HG03439 (cell line): ENCODE results near the gene HEY2.
"Not testable (repeated sequence)": the region's sequence is repeated elsewhere in the genome, so short reads cannot be mapped to it uniquely, and the experiment has no call there.

Experiments
- ATAC-seq: cut with Tn5 transposase; IDR thresholded peaks from one replicate; pipeline ENCODE4 v1.9.1; 2021; ENCODE audit warnings: mild to moderate bottlenecking, moderate library complexity; ENCODE audit not compliant: unreplicated experiment

HEY2 gene

DNA sequence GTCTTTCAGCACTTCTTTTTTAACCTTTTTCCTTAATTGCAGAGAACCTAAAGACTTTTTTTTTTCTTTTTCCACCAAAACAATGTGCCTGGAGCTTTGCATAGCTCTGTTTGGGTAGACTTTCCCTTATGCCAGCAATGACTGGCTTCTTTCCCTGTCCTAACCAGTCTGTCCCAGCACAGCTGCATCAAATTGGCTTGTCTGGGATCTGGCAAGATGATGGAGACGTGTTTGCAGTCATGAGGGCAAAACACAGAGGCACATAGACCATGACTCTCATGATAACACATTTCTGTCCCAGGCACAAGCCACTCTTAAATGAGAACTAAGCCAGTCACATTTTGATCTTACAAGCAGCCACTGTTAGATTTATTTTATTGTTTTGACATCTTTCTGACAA lies 16.5 kb downstream of the HEY2 start:
- no peak for ATAC-seq

DNA sequence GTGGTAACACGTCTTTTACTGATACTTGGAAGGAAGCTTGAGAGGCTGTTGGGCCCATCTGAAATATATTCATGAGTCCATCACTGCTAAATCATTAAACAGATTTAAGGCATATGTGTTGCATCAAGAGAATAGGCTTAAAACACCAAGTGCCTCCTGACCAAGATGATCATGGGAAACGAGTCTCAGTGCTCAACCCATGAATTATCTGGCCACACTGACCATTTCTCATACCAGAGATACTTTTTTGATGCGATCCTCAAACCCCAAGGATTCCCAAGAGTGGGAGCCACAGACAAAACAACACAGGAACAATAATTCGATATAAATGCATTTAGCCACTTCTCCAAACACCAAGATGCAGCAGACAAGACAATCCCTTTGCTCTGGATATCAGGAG lies 17.2 kb downstream of the HEY2 start:
- no peak for ATAC-seq

DNA sequence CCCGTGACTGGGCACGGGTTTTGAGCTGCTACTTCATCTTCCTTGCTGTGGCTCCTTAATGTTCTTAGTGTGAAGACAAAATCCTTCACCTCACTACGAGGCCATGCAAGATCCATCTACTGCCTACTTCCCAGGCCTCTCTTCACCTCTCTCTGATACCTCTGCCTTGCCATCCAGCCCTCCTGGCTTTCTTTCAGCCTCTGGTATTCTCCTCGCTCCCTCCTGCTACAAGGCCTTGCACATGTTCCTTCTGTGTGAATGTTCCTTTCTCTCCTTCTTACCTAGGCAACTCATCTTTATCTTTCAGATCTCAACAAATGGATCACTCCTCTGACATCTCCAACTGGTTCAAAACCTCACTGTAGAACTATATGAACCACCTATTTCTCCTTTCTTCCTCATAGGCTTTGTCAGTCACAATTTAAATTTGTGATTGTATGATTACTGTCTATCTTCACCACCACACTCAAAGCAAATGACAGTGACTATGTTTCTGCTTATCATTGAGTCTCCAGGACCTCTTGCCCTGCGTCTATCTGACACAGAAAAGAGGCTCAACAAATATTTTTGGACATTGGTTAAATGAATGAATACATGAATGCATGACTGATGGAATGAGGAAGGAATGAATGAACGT lies 19.8 kb downstream of the HEY2 start:
- ATAC-seq, result no peak

DNA sequence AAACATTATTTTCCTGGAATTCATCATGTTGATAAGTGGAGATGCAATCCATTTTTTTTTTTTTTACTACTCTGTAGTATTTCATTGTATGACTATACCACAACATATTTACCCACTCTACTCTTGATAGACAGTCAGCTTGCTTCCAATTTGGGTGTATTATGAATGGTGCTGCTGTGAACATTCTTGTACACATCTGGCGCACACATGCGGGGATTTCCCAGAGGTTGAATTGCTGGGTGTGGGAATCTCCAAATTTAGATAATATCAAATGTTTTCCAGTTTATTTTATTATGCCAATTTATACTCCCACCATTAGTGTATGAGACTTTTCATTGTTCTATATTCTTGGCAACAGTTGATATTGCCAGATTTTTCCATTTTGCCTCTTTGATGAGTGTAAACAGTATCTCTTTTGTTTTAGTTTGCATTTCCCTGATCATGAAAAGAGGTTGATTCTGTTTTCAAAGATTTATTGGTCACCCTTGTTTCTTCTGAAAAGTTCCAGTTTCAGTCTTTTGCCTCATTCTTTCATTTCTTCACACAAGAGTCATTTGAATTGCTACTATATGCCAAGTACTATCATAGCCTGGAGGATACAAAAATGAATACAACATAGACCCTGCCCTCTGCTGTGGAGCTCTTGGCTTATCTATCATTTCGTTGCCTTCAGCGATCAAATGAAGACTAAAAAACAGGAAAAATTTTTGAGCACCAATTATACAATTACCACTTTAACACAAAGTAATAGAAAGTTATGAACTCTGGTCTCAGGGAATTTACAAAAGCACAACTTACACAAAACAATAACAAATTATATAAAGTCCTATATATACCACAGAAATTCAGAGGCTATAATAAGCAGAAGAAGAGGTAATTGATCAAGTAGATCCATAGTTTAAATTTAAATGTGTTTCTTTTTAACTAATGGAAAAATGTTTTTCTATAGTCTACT lies 24.2 kb downstream of the HEY2 start:
- no peak for ATAC-seq

DNA sequence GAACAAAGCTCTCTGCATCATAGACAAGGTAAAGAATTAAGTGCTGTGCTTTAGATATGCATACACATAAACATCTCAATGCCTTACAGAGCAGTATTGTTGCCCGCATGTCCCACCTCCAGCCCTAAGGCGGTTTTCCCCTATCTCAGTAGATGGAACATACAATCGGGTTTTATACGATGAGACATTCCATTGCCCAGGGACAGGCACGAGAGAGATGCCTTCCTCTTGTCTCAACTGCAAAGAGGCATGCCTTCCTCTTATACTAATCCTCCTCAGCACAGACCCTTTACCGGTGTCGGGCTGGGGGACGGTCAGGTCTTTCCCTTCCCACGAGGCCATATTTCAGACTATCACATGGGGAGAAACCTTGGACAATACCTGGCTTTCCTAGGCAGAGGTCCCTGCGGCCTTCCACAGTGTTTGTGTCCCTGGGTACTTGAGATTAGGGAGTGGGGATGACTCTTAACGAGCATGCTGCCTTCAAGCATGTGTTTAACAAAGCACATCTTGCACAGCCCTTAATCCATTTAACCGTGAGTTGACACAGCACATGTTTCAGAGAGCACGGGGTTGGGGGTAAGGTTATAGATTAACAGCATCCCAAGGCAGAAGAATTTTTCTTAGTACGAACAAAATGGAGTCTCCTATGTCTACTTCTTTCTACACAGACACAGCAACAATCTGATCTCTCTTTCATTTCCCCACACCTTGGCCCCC lies 26.8 kb downstream of the HEY2 start:
- ATAC-seq, result not testable (repeated sequence)

DNA sequence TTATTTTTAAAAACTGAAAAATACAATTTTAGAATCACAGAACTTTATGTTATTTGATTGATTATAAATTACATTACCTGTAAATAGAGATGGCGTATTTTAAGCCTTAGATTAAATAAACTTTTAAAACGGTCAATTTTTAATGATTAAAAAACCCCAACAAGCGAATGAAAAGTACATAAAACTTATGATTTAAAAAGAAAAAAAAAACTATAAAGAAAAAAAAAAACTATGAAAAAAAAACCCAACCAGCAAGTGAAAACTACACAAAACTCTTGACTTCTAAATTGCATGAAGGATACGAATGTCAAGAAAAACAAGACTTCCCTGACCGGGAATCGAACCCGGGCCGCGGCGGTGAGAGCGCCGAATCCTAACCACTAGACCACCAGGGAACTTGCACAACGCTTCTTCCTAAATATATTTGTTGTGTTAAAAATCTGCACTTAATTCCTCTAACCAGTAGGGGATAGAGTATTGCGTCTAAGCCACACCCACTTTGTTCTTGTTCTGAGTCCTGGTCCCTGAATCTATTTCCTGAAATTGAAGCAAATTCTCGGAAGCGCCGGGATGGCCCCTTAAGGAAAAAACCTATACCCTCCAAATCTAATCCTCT lies 30.6 kb downstream of the HEY2 start:
- ATAC-seq, result peak; percentile 82

DNA sequence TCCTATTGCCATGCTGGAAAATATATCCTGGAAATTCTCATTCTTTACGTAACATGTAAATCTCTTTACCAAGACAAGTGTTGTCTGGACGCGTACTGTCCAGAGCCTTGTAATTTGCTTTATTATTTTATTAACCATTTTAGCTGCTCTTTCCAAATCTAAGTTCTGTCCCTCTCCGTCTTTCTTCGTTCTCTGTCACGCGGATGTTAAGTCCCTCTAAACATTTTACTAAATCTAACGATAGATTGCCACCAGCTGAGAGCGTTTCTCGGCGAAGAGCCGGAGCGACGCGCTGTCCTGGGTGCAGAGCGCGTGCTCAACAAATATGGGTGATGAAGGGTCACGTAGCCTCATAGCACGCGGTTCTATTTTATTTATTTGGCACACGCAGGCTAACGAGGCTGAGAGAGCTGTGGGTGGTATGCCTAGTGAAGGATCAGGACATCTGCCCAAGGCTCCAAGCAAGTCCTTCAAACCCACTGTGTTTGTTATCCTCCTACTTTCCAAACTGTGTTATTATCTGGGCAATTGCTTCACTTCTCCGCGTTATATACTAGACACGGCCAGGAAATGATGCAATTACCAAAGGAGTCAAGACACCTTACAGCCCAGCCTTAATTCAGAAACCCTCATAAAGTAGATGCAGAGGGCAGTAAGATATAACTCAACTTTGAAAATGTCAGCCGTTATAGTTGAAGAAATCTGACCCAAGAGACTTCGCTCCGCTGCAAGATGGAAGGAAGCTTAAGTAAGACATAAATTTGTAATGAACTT lies 31.3 kb downstream of the HEY2 start:
- peak; percentile 77 for ATAC-seq

DNA sequence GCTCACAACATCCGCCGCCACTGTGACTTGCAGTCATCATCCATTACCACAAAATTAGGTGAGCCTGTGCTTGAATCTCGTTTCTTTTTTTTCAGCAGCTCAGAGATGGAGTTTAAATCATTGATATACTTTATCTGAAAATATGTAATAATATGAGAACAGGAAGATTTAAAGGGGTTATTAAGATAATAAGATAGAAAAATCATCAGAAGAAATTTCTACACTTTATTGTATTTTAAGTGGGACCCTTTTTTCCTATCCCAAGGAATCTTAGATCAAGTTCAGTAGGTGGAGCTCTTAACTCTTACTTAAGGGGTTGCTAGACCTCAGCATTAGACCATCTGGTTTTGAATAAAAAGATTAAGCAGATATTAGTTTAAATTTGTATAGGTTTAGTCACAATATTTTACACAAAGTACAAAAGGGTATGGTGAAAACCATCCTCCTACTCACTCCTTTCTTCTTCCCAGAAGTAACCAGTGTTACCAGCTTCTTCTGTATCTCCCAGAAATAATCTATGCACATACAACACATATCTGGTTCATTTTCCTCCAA lies 32.0 kb downstream of the HEY2 start:
- ATAC-seq, result peak; percentile 38

DNA sequence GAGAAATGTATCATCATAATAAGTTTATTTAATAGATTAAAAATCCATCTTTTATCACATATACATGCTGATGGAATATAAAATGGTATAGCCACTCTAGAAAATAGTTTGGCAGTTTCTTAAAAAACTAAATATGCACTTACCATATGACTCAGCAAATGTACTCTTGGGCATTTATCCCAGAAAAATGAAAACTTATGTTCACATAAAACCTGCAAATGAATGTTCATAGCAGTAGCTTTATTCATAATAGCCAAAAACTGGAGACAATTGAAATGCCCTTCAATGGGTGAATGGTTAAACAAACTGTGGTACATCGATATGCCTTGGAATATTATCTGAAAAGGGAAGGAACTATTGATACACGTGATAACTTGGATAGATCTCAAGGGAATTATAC lies 34.9 kb downstream of the HEY2 start:
- ATAC-seq, result no peak

DNA sequence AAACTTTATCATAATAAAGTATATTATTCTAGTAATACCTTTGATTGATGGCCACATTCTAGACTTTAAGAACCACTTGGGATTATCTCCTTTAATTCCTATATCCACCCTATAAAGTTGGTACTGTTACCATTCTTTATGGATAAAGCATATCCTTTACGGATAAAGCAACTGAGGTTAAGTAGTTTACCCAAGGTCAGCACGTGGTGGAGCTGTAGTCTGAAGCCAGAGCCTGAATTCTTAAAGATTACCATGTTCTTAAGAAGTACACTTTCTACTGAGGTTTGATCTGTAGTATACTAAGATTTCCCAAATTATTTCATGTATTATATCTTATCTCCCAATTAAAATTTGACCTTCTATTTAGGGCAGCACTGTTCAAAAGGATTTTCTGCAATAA lies 38.4 kb downstream of the HEY2 start:
- no peak for ATAC-seq

DNA sequence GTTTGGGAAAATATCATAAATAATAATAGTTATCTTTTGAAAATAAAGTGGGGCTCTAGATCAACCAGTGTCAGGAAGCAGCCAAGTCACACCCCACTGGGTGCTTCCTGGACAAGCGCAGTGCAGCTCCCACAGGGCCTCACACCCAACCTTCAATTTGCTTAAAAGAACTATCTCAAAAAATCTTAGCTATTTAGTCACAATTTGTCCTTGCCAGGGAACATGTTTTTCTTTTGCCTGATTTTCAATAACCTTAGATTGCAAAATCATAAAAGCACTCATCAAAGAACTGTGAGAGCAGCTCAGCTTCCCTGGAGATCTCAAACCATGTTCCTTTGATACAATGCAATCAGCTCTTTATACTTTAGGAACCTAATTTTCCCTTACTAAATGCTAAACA lies 39.7 kb downstream of the HEY2 start:
- ATAC-seq, result no peak

DNA sequence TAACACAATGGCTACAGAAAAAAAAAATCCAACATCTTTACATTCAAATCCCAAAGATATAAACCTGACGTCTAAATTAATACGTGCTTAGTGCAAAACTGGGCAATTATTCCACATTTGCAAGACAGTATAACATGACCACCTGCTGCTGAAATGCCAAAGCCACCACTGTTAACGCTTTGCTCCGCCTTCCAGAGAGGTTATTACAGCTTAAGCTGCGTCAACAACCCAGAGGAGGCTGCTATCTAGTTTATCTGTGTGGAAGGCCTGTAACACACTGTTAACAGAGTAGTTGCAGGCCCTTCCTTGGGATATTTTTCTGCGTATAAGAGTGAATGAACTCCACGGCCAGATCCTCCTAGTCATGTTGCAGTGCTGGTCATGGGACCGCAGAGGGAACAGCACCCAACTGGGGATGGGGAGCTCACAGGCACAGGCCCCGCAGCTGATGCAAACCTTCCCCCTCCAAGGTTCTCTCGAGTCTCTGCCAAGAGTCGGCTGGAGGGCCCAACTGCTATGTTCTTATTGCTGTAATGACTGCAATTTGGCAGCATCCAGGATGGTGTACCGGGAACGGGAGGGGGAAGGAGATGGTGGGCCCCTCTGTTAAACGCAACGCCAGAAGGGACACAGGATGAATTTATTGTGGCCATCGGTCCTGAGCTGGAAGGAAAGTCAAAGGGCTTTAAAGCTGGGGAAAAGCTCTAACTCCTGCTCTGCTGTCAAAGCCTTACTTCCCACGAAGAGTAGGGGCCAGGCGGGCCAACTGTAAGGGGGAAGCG lies 40.3 kb downstream of the HEY2 start:
- ATAC-seq, result peak; percentile 19

DNA sequence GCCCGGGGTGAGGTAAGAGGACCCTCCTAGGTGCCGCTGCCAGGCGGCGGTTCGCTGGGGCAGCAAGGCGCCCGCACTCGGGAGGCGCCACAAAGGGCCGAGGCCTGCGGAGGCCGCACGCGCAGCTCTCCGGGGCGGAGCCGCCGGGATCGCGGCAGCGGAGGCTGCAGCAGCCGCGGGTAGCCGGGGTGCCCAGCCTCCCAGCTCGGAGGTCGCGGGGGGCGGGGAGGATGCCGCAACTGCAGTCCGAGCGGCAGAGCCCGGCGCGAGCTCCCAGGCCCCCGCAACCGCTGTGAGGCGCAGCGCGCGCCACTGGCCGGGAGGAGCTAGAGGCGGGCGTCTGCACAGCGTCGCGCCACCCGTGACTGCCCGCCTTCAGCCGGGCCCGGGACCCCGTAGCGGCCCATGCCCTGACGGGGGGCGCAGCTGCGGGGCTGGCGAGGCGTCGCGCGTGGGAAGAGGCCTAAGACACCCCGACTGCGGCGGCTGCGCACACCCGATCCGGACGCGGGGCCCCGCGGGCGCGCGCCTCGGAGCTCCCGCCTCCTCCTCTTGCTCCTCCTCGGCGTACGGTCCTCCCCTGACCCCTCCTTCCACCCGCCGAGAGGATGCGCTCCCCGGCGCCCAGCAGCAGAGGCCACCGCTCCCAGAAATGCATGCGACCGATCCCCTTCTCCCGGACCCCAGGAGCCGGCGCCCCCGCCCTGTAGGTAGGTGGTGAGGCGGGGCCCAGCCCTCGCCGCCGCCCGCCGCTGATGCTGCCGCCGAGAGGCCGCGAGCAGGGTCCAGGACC lies 41.1 kb downstream of the HEY2 start, which contains the start of gene NCOA7:
Gene NCOA7 (plus strand): TSS at position 603 of the 793 bp plus-strand sequence. CDS start 24,395 bp downstream, outside the sequence.
- peak; percentile 74 for ATAC-seq

DNA sequence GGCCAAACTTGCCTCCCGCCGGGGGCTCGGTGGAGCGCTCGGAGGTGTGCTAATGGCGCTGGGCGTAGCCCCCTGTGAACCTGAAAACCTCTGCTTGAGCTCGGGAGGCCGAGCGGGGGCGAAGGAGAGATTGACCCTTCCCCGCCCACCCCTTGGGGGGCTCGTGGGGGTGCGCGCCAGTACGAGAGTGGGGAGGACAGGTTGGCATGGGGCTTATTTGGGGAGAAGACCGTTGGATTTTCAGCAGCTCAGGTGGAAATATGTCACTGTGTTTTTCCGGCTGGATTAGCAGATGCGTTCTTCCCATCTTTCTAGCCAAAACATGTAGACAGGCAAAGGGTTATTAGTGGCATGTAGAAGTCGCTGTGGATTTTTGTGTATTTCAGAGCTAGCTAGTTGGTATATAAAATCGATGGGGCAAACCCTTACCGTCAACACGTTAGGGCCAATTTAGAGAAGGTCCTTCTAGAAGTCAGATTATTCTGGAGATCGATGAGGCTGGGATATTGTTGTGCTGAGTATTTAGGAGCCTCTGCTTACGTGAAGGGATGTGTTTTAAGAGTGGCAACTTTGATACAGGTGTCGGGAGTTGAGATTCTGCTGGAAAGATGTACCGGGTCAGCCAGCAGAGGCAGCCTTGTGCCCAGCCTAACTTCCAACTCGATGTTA lies 41.9 kb downstream of the HEY2 start:
- peak; percentile 34 for ATAC-seq

DNA sequence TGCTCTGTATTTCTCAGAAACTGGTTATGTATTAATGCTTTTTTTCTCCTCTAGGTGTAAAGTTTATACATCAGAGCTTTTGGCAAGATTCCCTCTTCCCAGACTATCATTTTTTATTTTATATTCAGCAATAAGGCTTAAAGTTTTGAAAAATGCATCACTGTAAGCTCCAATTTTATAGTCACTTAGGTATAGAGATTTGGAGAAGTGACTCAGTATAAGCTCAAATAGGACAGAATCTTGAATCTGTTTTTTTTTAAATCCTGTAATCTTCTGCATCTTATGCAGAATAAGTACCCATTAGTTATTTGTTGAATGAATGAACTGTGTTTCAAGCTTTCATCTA lies 42.4 kb downstream of the HEY2 start:
- ATAC-seq, result no peak

DNA sequence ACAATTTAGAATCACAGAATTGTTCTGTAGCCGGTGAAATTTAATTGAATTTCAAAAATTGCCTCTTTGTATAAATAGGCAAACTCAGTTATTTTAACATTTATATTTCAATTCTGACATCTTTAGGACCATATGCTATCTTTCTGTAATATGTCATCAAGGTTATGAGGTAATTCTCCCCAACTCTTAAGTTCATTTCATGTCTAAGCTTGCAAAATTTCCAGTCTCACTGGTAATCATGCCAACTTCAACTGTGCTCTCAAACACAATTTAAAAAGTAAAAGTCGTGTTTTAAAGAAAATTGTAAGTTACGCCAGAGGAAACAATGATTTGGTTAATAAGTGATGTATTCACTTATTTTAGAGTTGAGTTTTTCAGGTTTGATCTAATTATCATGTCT lies 42.7 kb downstream of the HEY2 start:
- ATAC-seq, result no peak

DNA sequence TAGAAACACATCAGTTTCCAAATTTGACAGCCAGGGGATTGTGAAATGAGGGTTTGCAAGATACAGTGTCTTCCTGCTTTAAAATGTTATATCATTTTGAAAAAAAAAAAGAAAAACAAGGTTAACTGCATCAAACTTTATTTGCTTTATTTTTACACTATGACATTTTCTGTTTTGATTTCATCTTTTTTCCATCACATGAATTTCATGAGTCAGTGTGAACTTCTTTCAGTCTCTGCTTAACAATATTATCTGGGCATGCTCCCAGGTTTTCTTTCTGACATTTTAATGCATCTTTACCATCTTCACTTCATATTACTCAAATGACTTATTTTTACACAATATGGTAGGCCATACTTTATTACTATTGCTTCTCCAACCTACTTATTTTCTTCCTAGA lies 43.2 kb downstream of the HEY2 start:
- no peak for ATAC-seq

DNA sequence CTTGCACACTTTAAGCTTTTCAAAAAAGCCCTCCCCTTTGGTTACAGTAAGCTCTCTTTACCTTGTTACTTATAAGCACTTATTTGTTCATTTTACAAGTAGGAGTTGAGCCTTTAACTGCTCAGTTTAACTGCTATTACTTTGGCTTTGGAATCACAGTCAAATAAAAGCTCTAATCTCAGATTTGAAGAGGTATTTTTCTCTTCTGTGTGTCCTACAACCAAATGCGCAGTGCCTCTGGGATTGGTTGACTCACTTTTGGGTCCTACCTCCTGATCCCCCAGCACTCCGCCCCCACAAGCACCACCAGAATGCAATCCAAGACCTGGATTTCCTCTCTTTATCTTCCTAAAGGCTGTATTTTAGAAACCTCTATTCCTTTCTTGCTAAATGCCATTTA lies 43.8 kb downstream of the HEY2 start:
- no peak for ATAC-seq
